Omental fat pad (tissue), 4 donors: ENCODE results near the gene OR51E1. TPM values are rescaled to one million over a fixed set of nuclear protein-coding genes. Genes with fewer than 3 reads are reported as not detected.

Experiments used
- ATAC-seq: fragments of 150-250 bp; one replicate; pipeline ENCODE4 v1.9.1; 2016; ENCODE audit warnings: mild to moderate bottlenecking, moderate library complexity; ENCODE audit not compliant: low FRiP score
- DNase-seq: peaks from one replicate; pipeline ENCODE4 v3.0.0-alpha.2; 2019; ENCODE audit warnings: low spot score
- CTCF ChIP-seq, 3 donors: fragments of 450-650 bp; IDR thresholded peaks; one replicate each; pipeline ENCODE4 v1.5.1; 2016 to 2017; ENCODE audit warnings: antibody characterized with exemption in 3 of 3, mild to moderate bottlenecking in 3 of 3, moderate library complexity in 2 of 3
- total RNA-seq, 4 donors: library from RNA; depleted of rRNA; stranded (reverse); fragments of >200 nt; gene quantifications; one replicate each; pipeline ENCODE4 v1.1.0, GENCODE V29; 2016

Gene OR51E1
- total RNA-seq, 4 donors from 2014 or later = 0.60 to 8.7 (median 2.0) TPM

- ATAC-seq = no peak
- no peak for DNase-seq
- no peak for TF ChIP-seq CTCF (IDR thresholded peaks at IDR 0.05)
These were observed 61.1 kb downstream of the OR51E1 start for GRCh38 chr11:4704790-4705334.

Other genes with a start within 250 kb of the OR51E1 start
- not detected for gene OR52K2, start 194.7 kb upstream of the OR51E1 start, total RNA-seq
- gene OR52K1, start 161.3 kb upstream of the OR51E1 start, total RNA-seq = under 1 TPM in 1 of 4 donors, not detected in 3; 0.46 TPM
- gene OR52M1, start 98.8 kb upstream of the OR51E1 start, total RNA-seq = not detected
- gene OR52I2, start 62.2 kb upstream of the OR51E1 start, total RNA-seq = not detected
- not detected for gene OR52I1, start 49.9 kb upstream of the OR51E1 start, total RNA-seq
- gene TRIM68, start 35.8 kb upstream of the OR51E1 start, total RNA-seq = 10 to 100 TPM in 2 of 4 donors, 1 to 10 TPM in 2; 7.0 to 18.0 (median 10.6) TPM
- gene OR51D1, start 6.5 kb upstream of the OR51E1 start, total RNA-seq = not detected
- gene OR51E2, start 53.9 kb downstream of the OR51E1 start, total RNA-seq = under 1 TPM in 1 of 4 donors, not detected in 3; 0.19 TPM
- gene MMP26, start 60.8 kb downstream of the OR51E1 start, total RNA-seq = not detected
- gene OR51F1, start 126.0 kb downstream of the OR51E1 start, total RNA-seq = not detected
- not detected for gene OR52R1, start 160.4 kb downstream of the OR51E1 start, total RNA-seq
- gene OR51F2, start 177.3 kb downstream of the OR51E1 start, total RNA-seq = not detected
- gene OR51S1, start 205.2 kb downstream of the OR51E1 start, total RNA-seq = not detected
- gene OR51T1, start 237.9 kb downstream of the OR51E1 start, total RNA-seq = not detected